ENCODE results near the gene TMEM258. TPM values are rescaled to one million over a fixed set of nuclear protein-coding genes. Genes with fewer than 3 reads are reported as not detected.

The TMEM258 gene
- polyA plus RNA-seq, 1 donor from 2014 or later: 210 TPM

DNA sequence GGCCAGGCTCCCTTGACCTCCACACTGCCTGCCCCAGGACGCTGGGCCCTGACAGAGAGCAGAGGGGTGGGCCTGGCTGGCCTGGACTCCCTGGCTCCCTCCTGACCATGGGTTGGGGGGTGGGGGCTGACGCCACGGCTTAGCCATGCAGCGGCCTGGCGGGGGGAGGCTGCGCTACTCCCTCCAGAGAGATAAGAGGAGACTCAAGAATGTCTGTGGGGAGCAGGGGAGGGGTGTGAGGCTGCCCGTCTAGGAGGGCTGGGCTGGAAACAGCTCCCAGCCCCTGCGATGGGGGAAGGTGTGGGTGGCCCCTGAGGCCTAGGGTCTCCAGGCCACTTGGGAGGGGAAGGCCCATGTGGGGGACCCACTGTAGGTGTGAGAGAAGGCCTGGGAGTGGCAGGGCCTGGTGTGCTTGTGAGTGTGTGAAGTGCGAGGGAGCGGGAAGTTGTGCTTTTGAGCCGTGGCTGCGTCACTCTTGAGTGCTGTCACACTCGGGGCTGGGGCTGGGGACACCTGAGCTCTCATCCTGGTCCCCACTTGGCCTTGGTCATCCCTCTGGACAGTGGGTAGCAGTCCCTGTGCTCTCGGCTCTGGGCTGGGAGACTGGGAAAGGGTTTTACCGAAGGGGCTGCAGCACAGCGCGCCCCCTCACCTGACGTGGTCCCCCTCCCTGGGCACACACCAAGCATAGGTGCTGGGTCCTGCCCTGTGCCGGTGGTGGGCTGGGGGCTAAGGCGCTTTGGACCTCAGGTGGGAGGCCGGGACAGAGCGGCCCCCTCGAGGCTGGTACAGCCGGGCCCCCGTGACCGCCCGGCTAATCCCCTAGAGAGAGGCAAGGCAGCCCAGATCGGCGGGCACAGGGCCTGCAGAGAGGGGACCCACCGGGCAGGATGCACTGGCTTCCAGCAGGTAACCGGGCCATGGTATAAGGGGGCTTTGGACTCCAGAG, 37.6 kb downstream of the TMEM258 start:
- peaks cover 19% of the 10 kb centered on the region for H3K27me3 Mint-ChIP-seq

DNA sequence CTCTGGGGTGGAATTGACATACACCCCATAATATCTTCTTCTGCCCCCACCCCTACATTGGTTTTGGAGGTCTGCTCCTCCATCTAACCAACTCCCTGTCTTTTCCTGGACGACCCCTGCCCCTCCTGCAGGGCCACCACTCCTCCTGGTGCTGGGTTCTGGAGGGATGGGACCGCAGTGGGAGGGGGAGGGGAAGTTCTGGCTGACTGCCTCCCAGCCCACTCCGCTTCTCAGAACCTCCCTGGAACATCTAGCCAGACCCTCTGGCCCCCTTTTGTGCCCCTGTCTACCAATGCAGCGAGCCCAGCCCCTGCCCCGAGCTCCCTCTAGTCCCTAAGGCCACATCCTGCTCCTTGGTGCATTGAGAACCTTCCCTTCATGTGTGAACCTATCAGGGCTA, 38.7 kb downstream of the TMEM258 start:
- H3K4me3 Mint-ChIP-seq: peak overlapping the region in 3 of 4 donors; percentile 72 to 84 (median 79)
- no peak overlapping the region for H3K27ac Mint-ChIP-seq
- peaks cover 3% of the 10 kb centered on the region for H3K36me3 Mint-ChIP-seq
- H3K27me3 Mint-ChIP-seq: peaks cover 25% of the 10 kb centered on the region
- H3K9me3 Mint-ChIP-seq: no peaks in the 10 kb centered on the region
- H3K4me1 Mint-ChIP-seq: peaks cover 4 to 8% (median 7%) of the 10 kb centered on the region in 3 donors

More for the DNA sequence above, 37.6 kb downstream of the TMEM258 start:
- Mint-ChIP-seq H3K27ac (no peak overlapping the region), H3K4me3 (no peak overlapping the region), H3K9me3 (no peaks in the 10 kb centered on the region), H3K4me1 (peaks cover 4 to 9% (median 7%) of the 10 kb centered on the region in 3 donors), H3K36me3 (peaks cover 3% of the 10 kb centered on the region)

DNA sequence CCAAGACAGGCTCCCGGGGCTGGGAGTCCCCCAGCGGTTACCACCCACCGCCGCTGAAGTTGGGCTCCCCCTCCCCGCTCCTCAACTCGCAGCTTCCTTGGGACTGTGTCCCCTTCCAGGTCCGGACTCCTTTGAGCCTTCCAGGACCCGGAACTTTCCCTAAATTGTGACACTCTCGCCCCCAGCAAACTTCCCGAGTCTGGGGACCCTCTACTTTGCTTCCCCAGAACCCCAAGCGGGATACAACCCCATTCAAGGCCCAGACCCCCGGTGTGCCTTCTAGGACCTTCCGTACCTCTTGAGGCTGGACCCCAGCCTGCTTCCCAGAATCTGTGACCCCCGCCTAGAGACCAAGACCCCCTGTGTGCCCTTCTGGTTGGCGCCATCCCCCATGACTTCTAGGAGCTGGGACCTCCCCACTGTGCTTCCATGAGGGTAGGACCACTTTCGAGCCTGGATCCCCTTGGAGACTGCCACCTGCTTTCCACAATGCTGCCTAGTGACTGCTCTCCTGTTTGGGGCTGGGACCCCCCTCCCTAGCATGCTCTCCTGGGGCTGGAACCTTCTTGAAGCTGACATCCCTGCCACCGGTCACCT, 39.4 kb downstream of the TMEM258 start:
- H3K4me1 Mint-ChIP-seq: peaks cover 4 to 8% (median 7%) of the 10 kb centered on the region in 3 donors
- peaks cover 26% of the 10 kb centered on the region for H3K27me3 Mint-ChIP-seq
- H3K4me3 Mint-ChIP-seq: peak overlapping the region in 3 of 4 donors; percentile 72 to 84 (median 79)
- H3K9me3 Mint-ChIP-seq: no peaks in the 10 kb centered on the region
- no peak overlapping the region for H3K27ac Mint-ChIP-seq
- peaks cover 3% of the 10 kb centered on the region for H3K36me3 Mint-ChIP-seq

DNA sequence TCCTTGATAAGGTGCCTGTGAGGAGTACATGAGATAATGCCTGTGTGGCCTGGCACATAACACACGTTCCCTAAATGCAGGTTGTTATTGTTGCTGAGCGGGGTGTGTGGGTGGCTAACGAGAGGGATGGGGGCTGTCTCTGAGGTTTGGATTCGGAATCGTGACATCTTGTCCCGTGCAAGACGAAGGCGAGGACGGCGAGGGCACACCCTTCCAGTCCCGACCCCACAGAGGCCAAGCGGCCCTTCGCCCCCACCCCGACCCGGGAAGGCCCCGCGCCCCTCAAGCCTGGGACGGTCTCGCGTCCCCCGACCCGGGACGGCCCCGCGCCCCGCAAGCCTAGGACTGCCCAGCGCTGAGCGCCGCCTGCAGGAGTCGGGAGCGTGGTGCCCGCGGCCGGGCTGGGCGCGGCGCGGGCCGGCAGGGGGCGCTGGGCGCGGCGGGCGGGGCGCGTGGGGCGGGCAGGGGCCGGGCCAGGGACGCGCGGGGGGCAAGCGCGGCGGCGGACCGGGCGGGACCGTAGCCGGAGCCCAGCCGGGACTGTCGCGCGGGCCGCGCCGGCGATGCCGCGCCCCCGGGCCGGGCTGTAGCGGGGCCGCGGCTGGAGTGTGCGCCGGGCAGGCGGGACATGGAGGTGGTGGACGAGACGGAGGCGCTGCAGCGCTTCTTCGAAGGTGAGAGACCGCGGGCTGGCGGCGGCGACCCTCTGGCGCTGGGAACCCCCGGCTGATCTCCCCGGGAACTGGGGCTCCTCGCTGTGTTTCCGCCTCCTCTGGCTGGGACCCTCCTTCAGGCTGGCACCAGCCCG, 40.1 kb downstream of the TMEM258 start, which contains the start of gene MYRF:
Gene MYRF, plus strand, starts transcription at position 520 of the 808 bp plus-strand sequence. Its CDS starts 109 bp downstream, at position 629.
- Mint-ChIP-seq H3K4me1 (peaks cover 4 to 8% (median 7%) of the 10 kb centered on the region in 3 donors), H3K4me3 (peak within 1 kb of the TSS in 3 of 4 donors; percentile 72 to 86 (median 83)), H3K27ac (no peak within 1 kb of the TSS), H3K36me3 (peaks cover 3% of the 10 kb centered on the region), H3K9me3 (no peaks in the 10 kb centered on the region), H3K27me3 (peaks cover 26% of the 10 kb centered on the region)

DNA sequence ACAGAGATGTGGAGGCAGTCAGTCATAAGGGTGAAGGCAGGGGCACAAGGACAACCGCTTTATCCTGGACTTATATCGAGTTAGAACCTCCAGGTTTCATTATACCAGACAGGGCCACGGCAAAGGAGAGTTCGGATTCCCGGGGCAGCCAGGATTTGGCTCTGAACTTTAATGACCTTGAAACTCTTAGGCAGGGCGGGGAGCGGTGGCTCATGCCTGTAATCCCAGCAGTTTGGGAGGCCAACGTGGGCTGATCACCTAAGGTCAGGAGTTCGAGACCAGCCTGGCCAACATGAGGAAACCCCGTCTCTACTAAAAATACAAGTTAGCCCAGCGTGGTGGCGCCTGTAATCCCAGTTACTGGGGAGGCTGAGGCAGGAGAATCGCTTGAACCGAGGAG, 41.0 kb downstream of the TMEM258 start:
- Mint-ChIP-seq H3K27me3 (peaks cover 26% of the 10 kb centered on the region), H3K4me1 (peaks cover 0 to 6% (median 5%) of the 10 kb centered on the region in 3 donors), H3K27ac (peak overlapping the region in 1 of 3 donors; percentile 40), H3K9me3 (no peaks in the 10 kb centered on the region), H3K4me3 (peak overlapping the region in 2 of 4 donors; percentile 57 to 65), H3K36me3 (peaks cover 3% of the 10 kb centered on the region)

DNA sequence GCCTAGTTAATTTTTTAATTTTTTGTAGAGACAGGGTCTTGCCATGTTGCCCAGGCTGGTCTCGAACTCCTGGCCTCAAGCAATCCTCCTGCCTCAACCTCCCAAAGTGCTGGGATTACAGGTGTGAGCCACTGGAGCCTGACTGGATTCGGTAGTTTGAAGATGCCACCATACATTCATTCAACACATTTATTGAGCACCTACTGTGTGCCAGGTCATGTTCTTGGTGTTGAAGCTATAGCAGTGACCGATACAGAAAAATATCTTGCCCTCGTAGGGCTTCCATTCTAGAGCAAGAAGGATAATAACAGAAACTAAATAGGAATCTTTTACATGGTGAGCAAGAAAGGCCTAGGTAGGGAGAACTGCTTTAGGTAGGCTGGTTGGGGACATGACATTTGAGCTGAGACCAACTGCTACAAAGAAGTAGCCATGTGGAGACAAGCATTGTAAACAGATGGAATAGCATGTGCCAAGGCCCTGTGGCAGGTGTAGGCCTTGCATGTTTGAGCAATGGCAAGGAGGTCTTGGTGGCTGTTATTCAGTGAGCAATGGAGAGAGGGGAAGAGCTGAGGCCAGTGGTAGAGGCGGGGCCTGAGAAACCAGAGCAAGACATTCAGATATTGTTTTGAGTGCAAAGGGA, 41.6 kb downstream of the TMEM258 start:
- Mint-ChIP-seq H3K27me3 (peaks cover 26% of the 10 kb centered on the region), H3K4me1 (peaks cover 0 to 6% (median 5%) of the 10 kb centered on the region in 3 donors), H3K4me3 (peak overlapping the region in 2 of 4 donors; percentile 67 to 76), H3K36me3 (peaks cover 3% of the 10 kb centered on the region), H3K9me3 (no peaks in the 10 kb centered on the region), H3K27ac (peak overlapping the region in 1 of 3 donors; percentile 40)

DNA sequence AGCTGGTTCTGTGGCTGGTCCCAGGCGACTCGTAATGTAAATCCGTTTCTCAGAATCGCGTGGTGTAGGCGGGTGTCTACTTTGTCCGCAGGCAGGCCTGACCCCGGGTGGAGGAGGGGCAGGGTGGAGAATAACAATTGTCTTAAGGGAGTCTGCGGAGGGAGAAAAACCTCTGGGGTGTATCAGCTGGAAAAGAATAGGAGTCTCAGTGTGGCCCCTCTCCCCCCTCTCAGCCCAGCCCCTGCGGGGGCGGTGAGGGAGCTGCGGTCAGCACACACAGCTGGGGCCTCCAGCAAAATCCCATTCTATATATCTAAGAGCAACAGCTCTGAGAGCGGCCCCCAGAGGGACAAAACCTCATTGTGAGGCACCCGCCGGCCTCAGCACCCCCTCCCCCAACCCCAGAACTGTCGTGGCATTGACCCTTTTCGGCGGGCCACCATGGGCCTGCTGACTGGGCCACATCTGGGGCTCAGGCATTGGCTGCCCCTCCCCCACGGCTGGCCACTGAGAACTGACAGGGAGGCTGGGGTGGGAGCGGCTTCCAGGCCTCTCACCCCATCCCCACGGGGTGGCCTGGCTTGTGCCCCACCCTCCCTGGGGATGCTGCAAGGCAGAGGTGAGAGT, 42.7 kb downstream of the TMEM258 start:
- Mint-ChIP-seq H3K27me3 (peaks cover 26% of the 10 kb centered on the region), H3K4me1 (peaks cover 0 to 6% (median 5%) of the 10 kb centered on the region in 3 donors), H3K36me3 (peaks cover 3% of the 10 kb centered on the region), H3K4me3 (no peak overlapping the region), H3K9me3 (no peaks in the 10 kb centered on the region), H3K27ac (no peak overlapping the region)

DNA sequence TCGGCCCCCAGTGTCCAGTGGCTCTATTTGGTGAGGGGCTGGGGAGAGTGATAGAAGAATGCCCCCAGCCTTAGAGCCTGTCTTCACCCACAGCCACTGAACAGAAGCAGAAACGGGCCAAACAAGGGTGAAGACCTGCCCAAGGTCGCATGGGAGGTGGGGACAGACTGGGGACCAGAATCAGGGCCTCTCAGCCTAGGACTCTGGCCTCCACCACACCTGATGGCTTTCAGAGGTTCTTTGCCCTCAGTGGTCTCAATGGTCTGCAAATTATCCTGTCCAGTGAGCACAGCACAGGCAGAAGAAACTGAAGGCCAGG, 44.5 kb downstream of the TMEM258 start:
- Mint-ChIP-seq H3K27me3 (peaks cover 20% of the 10 kb centered on the region), H3K36me3 (peaks cover 2% of the 10 kb centered on the region), H3K4me3 (no peak overlapping the region), H3K27ac (no peak overlapping the region), H3K9me3 (no peaks in the 10 kb centered on the region), H3K4me1 (peaks cover 0 to 6% (median 3%) of the 10 kb centered on the region in 3 donors)

DNA sequence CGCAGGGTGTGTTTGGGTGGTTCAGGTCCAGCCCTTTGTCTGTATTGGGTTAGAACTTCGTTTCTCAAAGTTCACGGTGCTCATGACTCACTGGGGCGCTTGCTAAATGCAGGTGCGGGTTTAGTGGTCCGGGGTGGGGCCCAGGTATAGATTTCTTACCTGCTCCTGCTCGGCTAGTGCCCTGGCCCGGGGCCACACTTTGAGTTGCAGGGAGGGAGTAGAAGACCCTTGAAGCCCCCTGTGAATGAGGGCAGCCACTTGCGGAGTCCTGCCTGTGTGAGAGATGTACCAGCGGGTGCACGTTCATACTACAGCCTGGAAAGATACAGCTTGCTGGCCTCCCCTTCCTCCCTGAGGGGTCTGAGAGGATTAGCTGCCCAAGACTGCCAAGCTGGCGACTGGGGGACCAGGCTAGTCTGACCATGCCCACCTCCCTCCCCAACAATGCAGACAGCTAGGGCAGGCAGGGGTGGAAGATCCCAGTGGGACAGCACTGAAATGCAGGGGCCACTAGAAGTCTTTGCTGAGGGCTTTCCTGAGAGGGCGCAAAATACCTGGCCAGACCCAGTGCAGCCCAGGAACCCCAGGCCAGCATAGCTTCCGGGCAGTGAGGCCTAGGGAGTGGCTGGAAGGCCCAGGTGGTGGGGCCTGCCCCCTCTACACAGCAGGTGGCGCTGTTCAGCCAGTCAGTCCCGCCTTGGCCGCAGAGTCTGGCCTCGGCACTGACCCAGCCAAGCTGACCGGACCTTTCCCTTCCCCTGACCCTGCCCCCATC, 45.0 kb downstream of the TMEM258 start:
- H3K27ac Mint-ChIP-seq: peak overlapping the region in 1 of 3 donors; percentile 64
- peaks cover 19% of the 10 kb centered on the region for H3K27me3 Mint-ChIP-seq
- H3K9me3 Mint-ChIP-seq: no peaks in the 10 kb centered on the region
- H3K4me1 Mint-ChIP-seq: peaks cover 0 to 6% (median 2%) of the 10 kb centered on the region in 3 donors
- H3K36me3 Mint-ChIP-seq: peaks cover 2% of the 10 kb centered on the region
- no peak overlapping the region for H3K4me3 Mint-ChIP-seq

DNA sequence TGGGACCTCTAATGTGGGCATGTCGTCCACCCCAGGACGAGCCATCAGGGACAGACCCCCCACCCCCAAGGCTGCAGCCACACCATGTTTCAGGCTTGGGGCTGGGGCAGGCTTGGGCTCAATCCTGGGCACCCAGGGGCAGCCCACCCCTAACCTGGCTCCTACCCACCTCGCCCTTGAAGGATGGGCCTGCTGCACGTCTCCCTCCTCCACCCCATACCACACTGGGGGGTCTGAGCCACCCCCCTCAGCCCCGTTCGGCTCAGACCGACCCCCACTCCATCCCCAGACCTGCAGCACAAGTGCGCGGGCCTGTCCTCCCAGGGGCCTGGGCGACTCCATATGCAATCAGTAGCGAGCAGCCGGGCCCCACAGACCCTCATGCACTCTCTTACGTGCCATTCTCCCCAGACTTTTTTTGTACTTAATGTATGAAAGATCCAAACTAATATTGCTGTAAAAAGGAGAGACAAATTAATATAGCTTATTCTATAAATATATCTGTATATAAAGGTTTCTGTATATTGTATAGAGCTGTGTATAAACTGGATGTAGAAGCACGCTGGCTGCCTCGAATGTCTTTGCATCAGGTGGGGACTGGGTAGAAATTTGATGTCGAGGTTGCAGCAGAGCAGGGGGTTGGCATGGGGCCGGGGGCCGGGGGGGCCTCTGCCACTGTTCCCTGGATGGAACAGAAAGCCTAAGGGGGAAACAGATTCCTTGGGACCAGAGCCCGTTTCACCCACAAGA, 45.8 kb downstream of the TMEM258 start:
- Mint-ChIP-seq H3K4me3 (no peak overlapping the region), H3K36me3 (peaks cover 2% of the 10 kb centered on the region), H3K27me3 (peaks cover 19% of the 10 kb centered on the region), H3K27ac (peak overlapping the region in 1 of 3 donors; percentile 64), H3K4me1 (peaks cover 0 to 5% (median 0%) of the 10 kb centered on the region in 3 donors), H3K9me3 (no peaks in the 10 kb centered on the region)

DNA sequence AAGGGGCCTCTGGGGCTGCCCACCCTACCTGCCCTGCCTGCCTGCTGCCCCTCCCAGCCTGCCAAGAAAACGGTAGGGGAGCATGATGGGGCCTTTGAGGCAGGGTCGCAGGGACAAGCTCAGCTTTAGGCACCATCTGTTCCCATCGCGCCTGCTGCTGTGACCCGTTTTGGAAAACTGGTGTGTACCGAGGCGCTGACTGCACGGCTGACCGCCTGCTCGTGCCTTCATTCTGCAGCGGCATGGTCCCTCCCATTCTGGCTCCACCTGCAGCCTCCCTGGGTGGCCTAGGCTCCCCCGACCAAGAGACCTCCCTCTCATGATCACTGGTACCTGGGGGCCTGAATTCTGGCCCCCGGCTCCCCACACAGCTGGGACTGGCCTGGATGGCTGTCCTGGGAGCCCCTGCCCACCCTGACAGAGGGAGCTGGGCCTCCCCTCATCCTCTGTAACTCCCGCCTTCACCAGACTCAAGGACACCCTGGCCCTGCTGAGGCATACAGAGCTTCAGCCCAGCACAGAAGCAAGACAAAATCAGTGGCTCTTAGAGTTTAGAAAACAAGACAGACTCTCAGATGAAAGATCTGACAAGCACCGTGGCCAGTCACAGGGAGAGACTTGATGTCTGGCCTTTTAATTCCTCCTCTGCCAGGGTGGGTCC, 46.5 kb downstream of the TMEM258 start:
- H3K27me3 Mint-ChIP-seq: peaks cover 14% of the 10 kb centered on the region
- H3K9me3 Mint-ChIP-seq: no peaks in the 10 kb centered on the region
- no peak overlapping the region for H3K27ac Mint-ChIP-seq
- peaks cover 1% of the 10 kb centered on the region for H3K36me3 Mint-ChIP-seq
- H3K4me3 Mint-ChIP-seq: no peak overlapping the region
- peaks cover 0 to under 1% (median 0%) of the 10 kb centered on the region in 3 donors for H3K4me1 Mint-ChIP-seq

DNA sequence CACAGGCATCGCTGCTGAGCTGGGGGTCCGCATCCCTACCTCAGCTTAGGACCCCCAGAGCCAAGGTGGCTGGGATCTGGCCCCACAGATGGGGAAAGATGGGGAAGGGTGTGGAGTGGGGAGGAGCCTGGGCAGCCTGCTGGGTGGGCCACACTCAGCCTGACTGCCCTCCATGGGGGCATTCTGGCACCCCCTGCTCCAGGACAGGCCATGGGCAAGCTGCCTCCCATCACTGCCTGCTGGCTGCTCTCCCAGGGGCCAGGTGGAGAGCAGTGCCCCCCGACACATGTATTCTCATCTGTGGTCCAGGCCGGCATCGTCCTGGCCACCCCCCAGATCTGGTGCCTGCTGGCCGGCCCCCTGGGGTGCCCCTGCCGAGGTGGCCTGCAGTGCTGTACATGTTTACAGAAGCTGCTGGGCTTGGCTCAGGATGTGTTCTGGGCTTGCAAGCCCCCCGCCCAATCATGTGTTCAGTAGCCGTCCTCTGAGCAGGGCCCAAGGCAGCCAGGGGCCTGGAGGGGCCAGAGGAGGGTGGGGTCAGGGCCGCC, 47.7 kb downstream of the TMEM258 start:
- no peak overlapping the region for H3K4me3 Mint-ChIP-seq
- H3K27me3 Mint-ChIP-seq: peaks cover 9% of the 10 kb centered on the region
- no peaks in the 10 kb centered on the region for H3K9me3 Mint-ChIP-seq
- H3K36me3 Mint-ChIP-seq: no peaks in the 10 kb centered on the region
- H3K4me1 Mint-ChIP-seq: no peaks in the 10 kb centered on the region
- no peak overlapping the region for H3K27ac Mint-ChIP-seq
